ENCODE data around the gene ERGIC1. TPM values are rescaled to one million over a fixed set of nuclear protein-coding genes. Genes with fewer than 3 reads are reported as not detected.

The ERGIC1 gene
- total and polyA plus RNA-seq, 10 of the 15 experiments (the other 5 are each of a cell fraction or from before 2014, with no cell fraction given) = 8.8 to 104 (median 76.3) TPM

GRCh38 chr5:172807766-172808311 is 26.2 kb upstream of the ERGIC1 start:
- 44% methylated on average over 11 of the region's 11 CpGs for WGBS (ENCODE audit: insufficient coverage, insufficient replicate concordance, low lambda C conversion rate, missing lambda C conversion rate)
- no peak for DNase-seq (ENCODE audit: low read depth, low spot score)
- TF ChIP-seq ZNF384 (IDR thresholded peaks at IDR 0.05; ENCODE audit: borderline replicate concordance, low read depth, low read length) (peak; percentile 49; the same call in 1 of the 2 replicates), SMARCA5 (IDR thresholded peaks at IDR 0.05) (0 out of 2 replicates have a peak, but pooled peaks have one; percentile 9), SMAD5 (IDR thresholded peaks at IDR 0.05; ENCODE audit: low read depth) (no peak)
- H3K27me3 ChIP-seq (replicated peaks in 1 of 2; ENCODE audit: control insufficient read depth in 2 of 2, insufficient read depth in 2 of 2, low read length in 1 of 2) = no peaks in the 10 kb centered on the region
- SMC1A ChIA-PET (ENCODE audit: uncharacterized antibody, unreplicated experiment) = interaction anchor here (0.6 to 2.0 kb wide), 12 partner anchors 14 to 528 kb away, joined by 3 to 13 read pairs (median 3); no protein-coding TSS in a partner anchor
- no peaks in the 10 kb centered on the region for H3K79me2 ChIP-seq (ENCODE audit: control insufficient read depth, insufficient read depth, low read length)
- peak overlapping the region; percentile 88 for H2AFZ ChIP-seq (ENCODE audit: control insufficient read depth, low read depth, low read length)
- FAIRE-seq = no peak
- no peaks in the 10 kb centered on the region for H4K20me1 ChIP-seq (ENCODE audit: control insufficient read depth, insufficient read depth)
- no peaks in the 10 kb centered on the region; the same call in 2 of the 3 replicates for H3K9me3 ChIP-seq (replicated peaks; ENCODE audit: control insufficient read depth, insufficient read depth, low read length)
- H3K36me3 ChIP-seq (ENCODE audit: control insufficient read depth in 2 of 2, insufficient read depth in 2 of 2, low read length in 1 of 2) = no peaks in the 10 kb centered on the region
- H3K9ac ChIP-seq (ENCODE audit: control insufficient read depth, insufficient read depth, low read length) = peak overlapping the region; percentile 71
- CTCF ChIA-PET = interaction anchor here (0.9 to 1.1 kb wide), 3 partner anchors 29 to 98 kb away, joined by 3 to 4 read pairs (median 3); no protein-coding TSS in a partner anchor
- peaks cover 6% of the 10 kb centered on the region for H3K4me1 ChIP-seq (ENCODE audit: control insufficient read depth, insufficient read depth, low read length)
- no TSS peak for BruUV-seq (replicated peaks)
- ATAC-seq = no peak
- in situ Hi-C loops (cut with MboI) (no loop called here), intact Hi-C loops (cut with micrococcal nuclease; ENCODE audit: unreplicated experiment) (loop anchor here (2.0 kb wide), 1 partner anchor 37 kb away; the partner anchor contains the start of gene DUSP1)
- peak overlapping the region; percentile 64 for H3K27ac ChIP-seq (ENCODE audit: control insufficient read depth, insufficient read depth)
- peak overlapping the region; percentile 70 for H3K4me2 ChIP-seq (ENCODE audit: control insufficient read depth, insufficient read depth)
- RAD21 ChIA-PET (ENCODE audit: unreplicated experiment) = interaction anchor here (0.8 to 1.6 kb wide), 12 partner anchors 8 to 102 kb away, joined by 3 to 17 read pairs (median 4); partner anchors contain the start of gene DUSP1
- H3K4me3 ChIP-seq = peak overlapping the region; percentile 62
- POLR2A ChIA-PET = interaction anchor here (0.5 to 2.0 kb wide), 14 partner anchors 8 to 188 kb away, joined by 3 to 16 read pairs (median 4); partner anchors contain the start of gene DUSP1

GRCh38 chr5:172809774-172810173 is 24.3 kb upstream of the ERGIC1 start:
- H4K20me1 ChIP-seq (ENCODE audit: control insufficient read depth, insufficient read depth) = no peaks in the 10 kb centered on the region
- ChIA-PET POLR2A (no interaction called here), SMC1A (ENCODE audit: uncharacterized antibody, unreplicated experiment) (no interaction called here), RAD21 (ENCODE audit: unreplicated experiment) (no interaction called here), CTCF (no interaction called here)
- BruUV-seq (replicated peaks) = no TSS peak
- H3K36me3 ChIP-seq (ENCODE audit: control insufficient read depth in 2 of 2, insufficient read depth in 2 of 2, low read length in 1 of 2) = no peaks in the 10 kb centered on the region
- no peak overlapping the region for H3K4me3 ChIP-seq
- in situ Hi-C loops (cut with MboI) = no loop called here
- 100% methylated on average over 2 of the region's 2 CpGs for WGBS (ENCODE audit: insufficient coverage, insufficient replicate concordance, low lambda C conversion rate, missing lambda C conversion rate)
- ATAC-seq = no peak
- intact Hi-C loops (cut with micrococcal nuclease; ENCODE audit: unreplicated experiment) = no loop called here
- H3K27ac ChIP-seq (ENCODE audit: control insufficient read depth, insufficient read depth) = no peak overlapping the region
- H3K79me2 ChIP-seq (ENCODE audit: control insufficient read depth, insufficient read depth, low read length) = no peaks in the 10 kb centered on the region
- no peaks in the 10 kb centered on the region for H3K27me3 ChIP-seq (replicated peaks in 1 of 2; ENCODE audit: control insufficient read depth in 2 of 2, insufficient read depth in 2 of 2, low read length in 1 of 2)
- no peak overlapping the region for H3K4me2 ChIP-seq (ENCODE audit: control insufficient read depth, insufficient read depth)
- no peak overlapping the region for H3K9ac ChIP-seq (ENCODE audit: control insufficient read depth, insufficient read depth, low read length)
- peaks cover 6% of the 10 kb centered on the region for H3K4me1 ChIP-seq (ENCODE audit: control insufficient read depth, insufficient read depth, low read length)
- H3K9me3 ChIP-seq (replicated peaks; ENCODE audit: control insufficient read depth, insufficient read depth, low read length) = no peaks in the 10 kb centered on the region; the same call in 2 of the 3 replicates
- no peak overlapping the region for H2AFZ ChIP-seq (ENCODE audit: control insufficient read depth, low read depth, low read length)
- FAIRE-seq = no peak
- DNase-seq (ENCODE audit: low read depth, low spot score) = no peak
- TF ChIP-seq NR2C1 (IDR thresholded peaks at IDR 0.05) = no peak
- TF ChIP-seq SMC3 (IDR thresholded peaks at IDR 0.05; ENCODE audit: borderline replicate concordance, low read length) = no peak
- TF ChIP-seq KDM1A (IDR thresholded peaks at IDR 0.05; ENCODE audit: borderline replicate concordance) = no peak
- TF ChIP-seq HDGF (IDR thresholded peaks at IDR 0.05) = no peak
- TF ChIP-seq E4F1 (IDR thresholded peaks at IDR 0.05; ENCODE audit: borderline replicate concordance, partially characterized antibody) = no peak
- no peak for TF ChIP-seq TAF1 (IDR thresholded peaks at IDR 0.05; ENCODE audit: borderline replicate concordance, low read depth, low read length)
- TF ChIP-seq SUZ12 (IDR thresholded peaks at IDR 0.05; ENCODE audit: unreplicated experiment) = no peak
- no peak for TF ChIP-seq HDAC2 (IDR thresholded peaks at IDR 0.05)
- TF ChIP-seq NBN (IDR thresholded peaks at IDR 0.05) = no peak
- no peak for TF ChIP-seq HDAC6 (IDR thresholded peaks at IDR 0.05; ENCODE audit: unreplicated experiment)
- no peak for TF ChIP-seq YY1 (IDR thresholded peaks at IDR 0.05; ENCODE audit: low read depth, low read length)
- TF ChIP-seq BCL11A (IDR thresholded peaks at IDR 0.05; ENCODE audit: low read depth, low read length) = no peak
- no peak for TF ChIP-seq SMAD1 (IDR thresholded peaks at IDR 0.05; ENCODE audit: low read depth, partially characterized antibody)
- TF ChIP-seq CHD1 (IDR thresholded peaks at IDR 0.05; ENCODE audit: low read depth, low read length) = no peak
- TF ChIP-seq CHD2 (IDR thresholded peaks at IDR 0.05; ENCODE audit: borderline replicate concordance, low read depth, low read length) = no peak
